GM23338 (cell line): ENCODE results near the gene TTLL9.

Source experiments
- CREB1 ChIP-seq: fragments of 250-450 bp; sonication (Bioruptor Pico); IDR thresholded peaks from 2 replicates; pipeline ENCODE4 v1.5.0; 2020; ENCODE audit warnings: low read depth, mild to moderate bottlenecking, moderate library complexity
- EZH2 ChIP-seq: fragments of 200-600 bp; sonication (generic); IDR thresholded peaks from one replicate; pipeline ENCODE4 v1.8.0; 2017; ENCODE audit warnings: antibody characterized with exemption, mild to moderate bottlenecking, low read depth; ENCODE audit not compliant: unreplicated experiment
- EZH2phosphoT487 ChIP-seq: fragments of 200-600 bp; sonication (generic); IDR thresholded peaks from one replicate; pipeline ENCODE4 v1.8.1; 2018; ENCODE audit warnings: antibody characterized with exemption; ENCODE audit not compliant: unreplicated experiment
- JUNB ChIP-seq: IDR thresholded peaks from one replicate; pipeline ENCODE4 v1.6.1; 2016; ENCODE audit warnings: antibody characterized with exemption; ENCODE audit not compliant: unreplicated experiment
- POLR2AphosphoS5 ChIP-seq: IDR thresholded peaks from 2 replicates; pipeline ENCODE4 v1.6.1; 2016; ENCODE audit warnings: antibody characterized with exemption, low read depth
- STAT1 ChIP-seq: IDR thresholded peaks from one replicate; pipeline ENCODE4 v1.6.1; 2016; ENCODE audit warnings: antibody characterized with exemption; ENCODE audit not compliant: unreplicated experiment
- TF ChIP-seq, protein P1 (sequence below), 2 experiments: fragments of 200-600 bp in 1 of 2; sonication (generic) in 1 of 2; conservative IDR thresholded peaks; 2 replicates each; pipeline versions ENCODE4 v1.5.1 to v1.6.1; 2016 to 2017; ENCODE audit warnings: antibody characterized with exemption in 2 of 2, low read depth in 2 of 2, mild to moderate bottlenecking in 2 of 2, moderate library complexity in 1 of 2
- TF ChIP-seq, protein P2 (sequence below): IDR thresholded peaks from one replicate; pipeline ENCODE4 v1.6.1; 2018; ENCODE audit warnings: antibody characterized with exemption; ENCODE audit not compliant: unreplicated experiment

DNA sequence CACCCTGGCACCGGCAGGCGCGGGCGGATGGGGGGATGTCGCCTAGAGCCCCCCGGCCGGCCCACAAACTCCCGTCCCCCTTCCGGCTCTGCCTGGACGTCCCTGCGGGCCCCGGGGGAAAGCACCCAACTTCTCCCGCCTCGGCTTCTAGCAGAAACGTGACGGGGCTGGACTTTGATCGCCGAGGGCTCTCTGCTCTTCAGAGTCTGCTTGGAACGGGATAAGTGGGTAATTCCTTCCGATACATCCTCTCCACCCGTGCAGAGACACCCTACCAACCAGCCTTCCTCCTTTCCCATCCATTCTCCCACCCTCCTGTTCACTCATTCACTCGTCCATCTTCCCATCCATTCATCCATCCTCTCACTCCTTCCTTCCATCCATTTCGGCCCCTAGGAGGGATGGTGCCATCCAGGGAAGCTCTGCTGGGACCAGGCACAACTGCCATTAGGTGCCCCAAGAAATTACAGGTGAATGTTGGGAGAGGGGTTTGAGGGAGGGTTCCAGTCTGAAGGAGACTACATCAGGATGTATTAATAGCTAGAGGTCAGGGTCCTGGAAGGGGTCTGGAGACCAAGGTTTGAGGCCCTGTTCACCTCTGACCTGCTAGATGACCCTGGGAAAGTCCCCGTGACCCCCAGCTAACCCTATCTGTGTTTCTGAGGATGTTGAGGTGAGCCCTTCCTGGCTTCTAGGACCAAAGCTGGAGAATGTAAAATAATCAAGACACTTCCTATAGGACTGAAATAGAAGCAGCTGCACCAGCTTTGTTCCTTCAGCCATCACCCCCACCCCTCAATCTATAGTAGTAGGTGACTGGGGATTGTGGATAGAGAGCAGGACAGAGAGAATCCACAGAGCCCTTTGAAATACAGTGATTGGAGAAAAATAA, 538 bp downstream of the TTLL9 start:
- TF ChIP-seq, protein P1, sequence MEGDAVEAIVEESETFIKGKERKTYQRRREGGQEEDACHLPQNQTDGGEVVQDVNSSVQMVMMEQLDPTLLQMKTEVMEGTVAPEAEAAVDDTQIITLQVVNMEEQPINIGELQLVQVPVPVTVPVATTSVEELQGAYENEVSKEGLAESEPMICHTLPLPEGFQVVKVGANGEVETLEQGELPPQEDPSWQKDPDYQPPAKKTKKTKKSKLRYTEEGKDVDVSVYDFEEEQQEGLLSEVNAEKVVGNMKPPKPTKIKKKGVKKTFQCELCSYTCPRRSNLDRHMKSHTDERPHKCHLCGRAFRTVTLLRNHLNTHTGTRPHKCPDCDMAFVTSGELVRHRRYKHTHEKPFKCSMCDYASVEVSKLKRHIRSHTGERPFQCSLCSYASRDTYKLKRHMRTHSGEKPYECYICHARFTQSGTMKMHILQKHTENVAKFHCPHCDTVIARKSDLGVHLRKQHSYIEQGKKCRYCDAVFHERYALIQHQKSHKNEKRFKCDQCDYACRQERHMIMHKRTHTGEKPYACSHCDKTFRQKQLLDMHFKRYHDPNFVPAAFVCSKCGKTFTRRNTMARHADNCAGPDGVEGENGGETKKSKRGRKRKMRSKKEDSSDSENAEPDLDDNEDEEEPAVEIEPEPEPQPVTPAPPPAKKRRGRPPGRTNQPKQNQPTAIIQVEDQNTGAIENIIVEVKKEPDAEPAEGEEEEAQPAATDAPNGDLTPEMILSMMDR (conservative IDR thresholded peaks at IDR 0.05; ENCODE audit: low read depth in 2 of 2), result no peak
- TF ChIP-seq EZH2phosphoT487 (no peak), POLR2AphosphoS5 (no peak), STAT1 (no peak), JUNB (no peak), EZH2 (peak; percentile 45), CREB1 (CRISPR knock-in tag) (no peak)
- TF ChIP-seq, protein P2, sequence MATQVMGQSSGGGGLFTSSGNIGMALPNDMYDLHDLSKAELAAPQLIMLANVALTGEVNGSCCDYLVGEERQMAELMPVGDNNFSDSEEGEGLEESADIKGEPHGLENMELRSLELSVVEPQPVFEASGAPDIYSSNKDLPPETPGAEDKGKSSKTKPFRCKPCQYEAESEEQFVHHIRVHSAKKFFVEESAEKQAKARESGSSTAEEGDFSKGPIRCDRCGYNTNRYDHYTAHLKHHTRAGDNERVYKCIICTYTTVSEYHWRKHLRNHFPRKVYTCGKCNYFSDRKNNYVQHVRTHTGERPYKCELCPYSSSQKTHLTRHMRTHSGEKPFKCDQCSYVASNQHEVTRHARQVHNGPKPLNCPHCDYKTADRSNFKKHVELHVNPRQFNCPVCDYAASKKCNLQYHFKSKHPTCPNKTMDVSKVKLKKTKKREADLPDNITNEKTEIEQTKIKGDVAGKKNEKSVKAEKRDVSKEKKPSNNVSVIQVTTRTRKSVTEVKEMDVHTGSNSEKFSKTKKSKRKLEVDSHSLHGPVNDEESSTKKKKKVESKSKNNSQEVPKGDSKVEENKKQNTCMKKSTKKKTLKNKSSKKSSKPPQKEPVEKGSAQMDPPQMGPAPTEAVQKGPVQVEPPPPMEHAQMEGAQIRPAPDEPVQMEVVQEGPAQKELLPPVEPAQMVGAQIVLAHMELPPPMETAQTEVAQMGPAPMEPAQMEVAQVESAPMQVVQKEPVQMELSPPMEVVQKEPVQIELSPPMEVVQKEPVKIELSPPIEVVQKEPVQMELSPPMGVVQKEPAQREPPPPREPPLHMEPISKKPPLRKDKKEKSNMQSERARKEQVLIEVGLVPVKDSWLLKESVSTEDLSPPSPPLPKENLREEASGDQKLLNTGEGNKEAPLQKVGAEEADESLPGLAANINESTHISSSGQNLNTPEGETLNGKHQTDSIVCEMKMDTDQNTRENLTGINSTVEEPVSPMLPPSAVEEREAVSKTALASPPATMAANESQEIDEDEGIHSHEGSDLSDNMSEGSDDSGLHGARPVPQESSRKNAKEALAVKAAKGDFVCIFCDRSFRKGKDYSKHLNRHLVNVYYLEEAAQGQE, result no peak
